B cell (primary cell): ENCODE results near the gene GANAB. TPM values are rescaled to one million over a fixed set of nuclear protein-coding genes. Genes with fewer than 3 reads are reported as not detected.

Source experiments
- ATAC-seq: fragments of 200-7000 bp; cut with Tn5 transposase; one replicate; pipeline ENCODE4 v1.10.0; 2021; ENCODE audit warnings: low read depth, mild to moderate bottlenecking, moderate number of reproducible peaks, moderate library complexity
- CTCF ChIA-PET: fragments of 350-600 bp; sonication (Branson Sonifier 250); formaldehyde crosslinking; loops from one replicate; lab custom pipeline; 2021; ENCODE audit warnings: antibody characterized with exemption, inconsistent platforms; lab: Charles Lee
- POLR2A ChIA-PET: fragments of 350-600 bp; sonication (Branson Sonifier 250); formaldehyde crosslinking; loops from one replicate; lab custom pipeline; 2021; ENCODE audit warnings: antibody characterized with exemption; lab: Charles Lee
- DNase-seq: peaks from one replicate; pipeline ENCODE4 v3.0.0; 2013
- H2AFZ ChIP-seq: 2 replicates; pipeline ENCODE4 v1.6.1; 2012; ENCODE audit warnings: mild to moderate bottlenecking, low read depth, low read length; ENCODE audit not compliant: insufficient read depth, poor library complexity, severe bottlenecking
- H3K27ac ChIP-seq, 2 donors: 1 replicate in 1 of 2; 2 replicates in 1 of 2; pipeline ENCODE4 v1.5.1; 2012 to 2013; ENCODE audit warnings: low read length in 2 of 2, mild to moderate bottlenecking in 2 of 2, moderate library complexity in 1 of 2
- H3K27me3 ChIP-seq, 4 experiments: fragments of 200-600 bp in 1 of 4; sonication (generic) in 1 of 4; replicated peaks in 1 of 4; 1 replicate in 2 of 4; 2 replicates in 2 of 4; pipeline versions ENCODE4 v1.6.1 to v1.7.0; 2013 to 2016; ENCODE audit warnings: low read length in 3 of 4, mild to moderate bottlenecking in 2 of 4, mixed read lengths in 1 of 4, moderate library complexity in 1 of 4; ENCODE audit not compliant: insufficient read depth in 4 of 4, control insufficient read depth in 3 of 4; ENCODE audit errors: control extremely low read depth in 1 of 4
- H3K36me3 ChIP-seq, 2 experiments: replicated peaks in 1 of 2; 1 replicate in 1 of 2; 2 replicates in 1 of 2; pipeline versions ENCODE4 v1.6.1 to v1.7.1; 2013; ENCODE audit warnings: low read length in 1 of 2; ENCODE audit not compliant: insufficient read depth in 2 of 2, control insufficient read depth in 1 of 2; ENCODE audit errors: control extremely low read depth in 1 of 2, extremely low read depth in 1 of 2
- H3K4me1 ChIP-seq, 2 donors: fragments of 200-600 bp in 1 of 2; sonication (generic) in 1 of 2; 1 replicate in 1 of 2; 2 replicates in 1 of 2; pipeline versions ENCODE4 v1.5.1 to v1.6.1; 2013 to 2017; ENCODE audit warnings: low read length in 2 of 2; ENCODE audit not compliant: control insufficient read depth in 2 of 2, insufficient read depth in 2 of 2
- H3K4me2 ChIP-seq: replicated peaks from 2 replicates; pipeline ENCODE3; 2012; ENCODE audit warnings: mild to moderate bottlenecking, low read depth, low read length; ENCODE audit not compliant: poor library complexity, severe bottlenecking
- H3K4me3 ChIP-seq, 5 experiments: fragments of 200-600 bp in 1 of 5; sonication (generic) in 1 of 5; 1 replicate in 3 of 5; 2 replicates in 2 of 5; pipeline versions ENCODE4 v1.5.1 to v1.7.0; 2011 to 2016; ENCODE audit warnings: low read length in 4 of 5, mild to moderate bottlenecking in 4 of 5, low read depth in 2 of 5, control low read depth in 1 of 5, moderate library complexity in 1 of 5; ENCODE audit not compliant: insufficient read depth in 1 of 5; ENCODE audit errors: control extremely low read depth in 1 of 5, extremely low read depth in 1 of 5
- H3K79me2 ChIP-seq: fragments of 200-600 bp; sonication (generic); one replicate; pipeline ENCODE4 v1.6.0; 2016; ENCODE audit warnings: low read length; ENCODE audit not compliant: control insufficient read depth, insufficient read depth
- H3K9ac ChIP-seq: fragments of 200-600 bp; sonication (generic); 2 replicates; pipeline ENCODE4 v1.6.1; 2017; ENCODE audit warnings: mild to moderate bottlenecking, low read length, moderate library complexity
- H3K9me3 ChIP-seq, 3 donors: one replicate each; pipeline versions ENCODE4 v1.6.1 to v1.7.1; 2013; ENCODE audit warnings: low read length in 2 of 3; ENCODE audit not compliant: control insufficient read depth in 2 of 3, insufficient read depth in 1 of 3; ENCODE audit errors: control extremely low read depth in 1 of 3
- H4K20me1 ChIP-seq: 2 replicates; pipeline ENCODE4 v1.6.0; 2012; ENCODE audit warnings: mild to moderate bottlenecking, low read length; ENCODE audit not compliant: insufficient read depth, control insufficient read depth, poor library complexity, severe bottlenecking
- H3K27ac Mint-ChIP-seq: one replicate; pipeline ENCODE4 v1.8.0; 2021; ENCODE audit warnings: mixed read lengths
- H3K27me3 Mint-ChIP-seq: one replicate; pipeline ENCODE4 v1.8.0; 2021; ENCODE audit warnings: mixed read lengths
- H3K4me1 Mint-ChIP-seq: one replicate; pipeline ENCODE4 v1.8.0; 2021; ENCODE audit warnings: mixed read lengths
- H3K4me3 Mint-ChIP-seq: one replicate; pipeline ENCODE4 v1.8.0; 2021; ENCODE audit warnings: mixed read lengths
- H3K9me3 Mint-ChIP-seq: one replicate; pipeline ENCODE4 v1.8.0; 2022; ENCODE audit warnings: mixed read lengths; ENCODE audit not compliant: insufficient read depth
- EZH2 ChIP-seq: IDR thresholded peaks from 2 replicates; pipeline ENCODE4 v1.6.1; 2012; ENCODE audit warnings: borderline replicate concordance, low read depth, mild to moderate bottlenecking, moderate library complexity, low read length; ENCODE audit not compliant: insufficient read depth, poor library complexity, severe bottlenecking
- WGBS: methylation state at CpG from one replicate; pipeline ENCODE4 v1.1.5; 2013; ENCODE audit warnings: missing lambda C conversion rate; ENCODE audit not compliant: insufficient coverage; 5-methylcytosine and 5-hydroxymethylcytosine counted together
- intact Hi-C: fragments of 100-400 bp; cut with micrococcal nuclease; formaldehyde crosslinking; loops from one replicate; pipeline ENCODE4 v1.10.0; 2022
- polyA plus RNA-seq: library from polyadenylated mRNA; depleted of rRNA; stranded (reverse); fragments of >200 nt; gene quantifications from 2 replicates; pipeline ENCODE4 v1.2.3, GENCODE V29; 2012
- total RNA-seq, 2 donors: library from RNA; stranded (reverse); fragments of 120-200 nt in 1 of 2; gene quantifications; 1 replicate in 1 of 2; 2 replicates in 1 of 2; pipeline versions ENCODE4 v1.2.3 to v1.2.4, GENCODE V29; 2013 to 2022
- TF ChIP-seq, protein P1 (sequence below): fragments of 200-600 bp; IDR thresholded peaks from one replicate; pipeline ENCODE4 v1.8.0; 2022; ENCODE audit warnings: antibody characterized with exemption, mild to moderate bottlenecking

GANAB gene
- total and polyA plus RNA-seq, 2 donors (not counting 1 experiment from before 2014, with no cell fraction given) = 98.7 to 204 TPM

DNA sequence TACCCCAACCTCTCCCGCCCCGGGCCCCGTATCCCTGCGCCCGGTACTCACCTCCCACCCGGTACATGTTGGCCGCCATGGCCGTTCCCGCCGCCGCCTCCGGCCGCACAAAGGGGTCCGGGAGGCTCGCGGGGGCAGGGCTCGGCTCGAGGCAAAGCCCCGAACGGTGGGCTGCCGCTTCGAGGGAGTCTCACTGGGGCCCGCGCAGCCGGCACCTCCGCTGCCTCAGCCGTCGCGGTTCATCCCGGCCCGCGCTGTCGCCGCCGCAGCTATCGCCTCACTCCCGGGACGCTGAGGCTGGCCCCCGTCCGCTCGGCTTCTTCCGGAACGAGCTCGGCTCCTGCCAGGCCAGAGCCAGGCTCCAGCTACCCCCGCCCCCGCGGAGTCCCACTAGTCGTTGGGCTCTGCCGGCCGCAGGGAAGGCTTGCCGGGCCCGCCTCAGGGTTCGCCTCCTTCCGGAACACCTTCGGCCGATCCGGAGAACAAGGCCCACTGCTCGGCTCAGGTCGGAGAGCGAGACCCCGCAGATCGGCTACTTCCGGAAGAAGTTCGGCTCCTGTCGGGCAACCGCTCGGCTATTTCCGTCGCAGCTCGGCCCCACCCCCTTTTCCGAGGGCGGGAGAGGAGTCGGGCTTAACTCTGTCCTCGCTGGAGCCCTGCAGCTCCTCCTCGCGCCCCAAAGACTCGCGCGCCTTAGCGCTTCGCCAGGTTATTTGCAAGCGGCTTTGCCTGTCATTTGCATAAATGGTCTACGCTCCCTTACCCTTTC is 44.9 kb downstream of the GANAB start, which contains the start of gene MTA2:
MTA2 (minus strand) TSS at position 494 of the 769 bp plus-strand sequence; CDS start at position 79, 415 bp downstream.
- peaks cover 4 to 44% of the 10 kb centered on the region in 2 experiments for H3K36me3 ChIP-seq
- Mint-ChIP-seq H3K27ac (peak within 1 kb of the TSS; percentile 96), H3K27me3 (no peaks in the 10 kb centered on the region), H3K4me3 (peak within 1 kb of the TSS; percentile 97), H3K4me1 (peaks cover 46% of the 10 kb centered on the region), H3K9me3 (no peaks in the 10 kb centered on the region)
- DNase-seq (peak; percentile 99), ATAC-seq (peak; percentile 78)
- peaks cover 7% of the 10 kb centered on the region for H4K20me1 ChIP-seq
- WGBS = under 1% methylated on average over 83 of the region's 83 CpGs
- POLR2A ChIA-PET = interaction anchor here (0.7 to 3.1 kb wide), 18 partner anchors 9 to 280 kb away, joined by 3 to 63 read pairs (median 5); partner anchors contain the start of genes B3GAT3, C11orf98, CSKMT and EEF1G
- peak within 1 kb of the TSS; percentile 78 to 90 for H3K27ac ChIP-seq
- peaks cover 0 to 3% (median 0%) of the 10 kb centered on the region in 3 donors for H3K9me3 ChIP-seq
- peak within 1 kb of the TSS; percentile 95 for H3K9ac ChIP-seq
- H3K4me1 ChIP-seq = peaks cover 24 to 40% of the 10 kb centered on the region in 2 donors
- CTCF ChIA-PET = interaction anchor here (0.7 to 2.4 kb wide), 9 partner anchors 9 to 184 kb away, joined by 3 to 47 read pairs (median 3); partner anchors contain the start of genes INTS5 and TUT1
- no peaks in the 10 kb centered on the region for H3K27me3 ChIP-seq
- H3K4me3 ChIP-seq = peak within 1 kb of the TSS; percentile 82 to 97 (median 86)
- peaks cover 37% of the 10 kb centered on the region for H3K79me2 ChIP-seq
- H3K4me2 ChIP-seq = peak within 1 kb of the TSS; percentile 94
- peak within 1 kb of the TSS; percentile 86 for H2AFZ ChIP-seq
- TF ChIP-seq EZH2 = no peak
- TF ChIP-seq, protein P1, sequence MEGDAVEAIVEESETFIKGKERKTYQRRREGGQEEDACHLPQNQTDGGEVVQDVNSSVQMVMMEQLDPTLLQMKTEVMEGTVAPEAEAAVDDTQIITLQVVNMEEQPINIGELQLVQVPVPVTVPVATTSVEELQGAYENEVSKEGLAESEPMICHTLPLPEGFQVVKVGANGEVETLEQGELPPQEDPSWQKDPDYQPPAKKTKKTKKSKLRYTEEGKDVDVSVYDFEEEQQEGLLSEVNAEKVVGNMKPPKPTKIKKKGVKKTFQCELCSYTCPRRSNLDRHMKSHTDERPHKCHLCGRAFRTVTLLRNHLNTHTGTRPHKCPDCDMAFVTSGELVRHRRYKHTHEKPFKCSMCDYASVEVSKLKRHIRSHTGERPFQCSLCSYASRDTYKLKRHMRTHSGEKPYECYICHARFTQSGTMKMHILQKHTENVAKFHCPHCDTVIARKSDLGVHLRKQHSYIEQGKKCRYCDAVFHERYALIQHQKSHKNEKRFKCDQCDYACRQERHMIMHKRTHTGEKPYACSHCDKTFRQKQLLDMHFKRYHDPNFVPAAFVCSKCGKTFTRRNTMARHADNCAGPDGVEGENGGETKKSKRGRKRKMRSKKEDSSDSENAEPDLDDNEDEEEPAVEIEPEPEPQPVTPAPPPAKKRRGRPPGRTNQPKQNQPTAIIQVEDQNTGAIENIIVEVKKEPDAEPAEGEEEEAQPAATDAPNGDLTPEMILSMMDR = no peak
- intact Hi-C loops = loop anchor here (1.0 kb wide), 5 partner anchors 11 to 157 kb away; partner anchors contain the start of genes EML3 and GANAB
